HCT116 (cell line): ENCODE results near the gene OR6X1. TPM values are rescaled to one million over a fixed set of nuclear protein-coding genes. Genes with fewer than 3 reads are reported as not detected.

Experiments used
- ATAC-seq: fragments of 200-7000 bp; cut with Tn5 transposase; 2 replicates; pipeline ENCODE4 v1.9.1; 2020; ENCODE audit warnings: mild to moderate bottlenecking, moderate library complexity
- BruUV-seq: library from RNA; stranded (reverse); fragments of 400-500 nt; replicated peaks from 2 replicates; lab custom pipeline; 2021; lab: Mats Ljungman, UMichigan
- CTCF ChIA-PET: fragments of 300-600 bp; sonication (Branson Sonifier 250); formaldehyde crosslinking; loops from one replicate; lab custom pipeline; 2021; ENCODE audit warnings: antibody characterized with exemption; lab: Charles Lee
- POLR2A ChIA-PET: fragments of 300-600, 350-600 bp; sonication (Branson Sonifier 250); formaldehyde crosslinking; loops from one replicate; lab custom pipeline; 2021; ENCODE audit warnings: antibody characterized with exemption; lab: Charles Lee
- RAD21 ChIA-PET, 2 experiments: fragments of 300-600 bp; sonication (Branson Sonifier 250); formaldehyde crosslinking; loops; one replicate each; lab custom pipeline; 2023; ENCODE audit warnings: low total read pairs in 2 of 2; ENCODE audit not compliant: uncharacterized antibody in 2 of 2, unreplicated experiment in 2 of 2, low non-redundant PET in 1 of 2; lab: Charles Lee
- DNase-seq: peaks from one replicate; pipeline ENCODE4 v3.0.0-alpha.2; 2010; ENCODE audit warnings: low read depth, low spot score
- H2AFZ ChIP-seq: fragments of 200-600 bp; shearing (Covaris generic), sonication (generic); 2 replicates; pipeline ENCODE4 v1.6.1; 2017; ENCODE audit warnings: low read depth, mixed run types, mixed read lengths, antibody characterized with exemption, low read length; ENCODE audit not compliant: poor library complexity, severe bottlenecking
- H3K27ac ChIP-seq: 2 replicates; pipeline ENCODE4 v1.5.1; 2012; ENCODE audit warnings: low read depth, low read length
- H3K27me3 ChIP-seq: fragments of 200-600 bp; sonication (generic); 2 replicates; pipeline ENCODE4 v1.6.1; 2016; ENCODE audit warnings: mixed run types, low read length, mixed read lengths; ENCODE audit not compliant: insufficient read depth
- H3K36me3 ChIP-seq, 2 experiments: fragments of 200-500 bp in 1 of 2; fragments of 200-600 bp in 1 of 2; sonication (Bioruptor generic) in 1 of 2; sonication (generic) in 1 of 2; 2 replicates each; pipeline versions ENCODE4 v1.5.1 to v1.6.1; 2014 to 2016; ENCODE audit warnings: low read length in 2 of 2, inconsistent platforms in 1 of 2, mixed read lengths in 1 of 2, mixed run types in 1 of 2; ENCODE audit not compliant: insufficient read depth in 2 of 2, control insufficient read depth in 1 of 2
- H3K4me1 ChIP-seq, 2 experiments: fragments of 200-600 bp in 1 of 2; sonication (generic) in 1 of 2; 2 replicates each; pipeline versions ENCODE4 v1.5.1 to v1.6.1; 2012 to 2017; ENCODE audit warnings: low read length in 2 of 2, inconsistent platforms in 1 of 2, mild to moderate bottlenecking in 1 of 2, mixed read lengths in 1 of 2, mixed run types in 1 of 2, moderate library complexity in 1 of 2; ENCODE audit not compliant: insufficient read depth in 2 of 2, control insufficient read depth in 1 of 2
- H3K4me2 ChIP-seq: fragments of 200-600 bp; sonication (generic); 2 replicates; pipeline ENCODE4 v1.6.1; 2017; ENCODE audit warnings: mixed run types, low read length, mixed read lengths
- H3K4me3 ChIP-seq, 2 experiments: fragments of 200-600 bp in 1 of 2; sonication (generic) in 1 of 2; replicated peaks in 1 of 2; 2 replicates each; pipeline ENCODE4 v1.5.1; 2011 to 2016; ENCODE audit warnings: low read length in 2 of 2, control low read depth in 1 of 2, low read depth in 1 of 2, mild to moderate bottlenecking in 1 of 2, mixed read lengths in 1 of 2, mixed run types in 1 of 2
- H3K79me2 ChIP-seq: fragments of 200-600 bp; sonication (generic); 2 replicates; pipeline ENCODE4 v1.6.1; 2017; ENCODE audit warnings: mild to moderate bottlenecking, mixed run types, low read length, moderate library complexity, mixed read lengths; ENCODE audit not compliant: insufficient read depth
- H3K9ac ChIP-seq: fragments of 200-600 bp; sonication (generic); 2 replicates; pipeline ENCODE4 v1.6.1; 2016; ENCODE audit warnings: low read length, mixed read lengths
- H3K9me2 ChIP-seq: fragments of 200-600 bp; sonication (generic), shearing (Covaris generic); 2 replicates; pipeline ENCODE4 v1.6.1; 2017; ENCODE audit warnings: mixed run types, mild to moderate bottlenecking, moderate library complexity; ENCODE audit not compliant: insufficient read depth
- H3K9me3 ChIP-seq, 2 experiments: fragments of 200-500 bp in 1 of 2; fragments of 200-600 bp in 1 of 2; sonication (Bioruptor generic) in 1 of 2; sonication (generic) in 1 of 2; 2 replicates each; pipeline ENCODE4 v1.6.1; 2014 to 2017; ENCODE audit warnings: low read length in 2 of 2, mixed read lengths in 2 of 2, inconsistent platforms in 1 of 2, low read depth in 1 of 2, mild to moderate bottlenecking in 1 of 2, mixed run types in 1 of 2, moderate library complexity in 1 of 2; ENCODE audit not compliant: control insufficient read depth in 1 of 2, insufficient read depth in 1 of 2
- H4K20me1 ChIP-seq: fragments of 200-600 bp; sonication (generic), shearing (Covaris generic); 2 replicates; pipeline ENCODE4 v1.6.1; 2017; ENCODE audit warnings: mixed run types, mild to moderate bottlenecking, moderate library complexity; ENCODE audit not compliant: insufficient read depth
- ATF3 ChIP-seq: IDR thresholded peaks from 2 replicates; pipeline ENCODE4 v1.6.1; 2012
- ELF1 ChIP-seq: IDR thresholded peaks from 2 replicates; pipeline ENCODE4 v1.6.1; 2012; ENCODE audit warnings: low read depth, borderline replicate concordance
- EZH2phosphoT487 ChIP-seq: fragments of 200-600 bp; IDR thresholded peaks from 2 replicates; pipeline ENCODE4 v1.6.1; 2018; ENCODE audit warnings: antibody characterized with exemption, borderline replicate concordance
- RAD21 ChIP-seq: IDR thresholded peaks from 2 replicates; pipeline ENCODE4 v1.6.1; 2012; ENCODE audit warnings: low read depth, mild to moderate bottlenecking
- SIN3A ChIP-seq: IDR thresholded peaks from 2 replicates; pipeline ENCODE4 v1.6.1; 2012; ENCODE audit warnings: low read depth
- SP1 ChIP-seq: IDR thresholded peaks from 2 replicates; pipeline ENCODE4 v1.6.1; 2012; ENCODE audit warnings: low read depth
- SRF ChIP-seq: IDR thresholded peaks from 2 replicates; pipeline ENCODE4 v1.6.1; 2012; ENCODE audit warnings: low read depth
- YY1 ChIP-seq: IDR thresholded peaks from 2 replicates; pipeline ENCODE4 v1.6.1; 2011; ENCODE audit warnings: low read length, low read depth, moderate library complexity, mild to moderate bottlenecking; ENCODE audit not compliant: insufficient replicate concordance; ENCODE audit errors: extremely low read depth
- ZBTB33 ChIP-seq: IDR thresholded peaks from 2 replicates; pipeline ENCODE4 v1.6.1; 2011; ENCODE audit warnings: mild to moderate bottlenecking, low read length, moderate library complexity; ENCODE audit not compliant: insufficient replicate concordance; ENCODE audit errors: extremely low read depth
- ZNF274 ChIP-seq: fragments of 200-500 bp; sonication (Bioruptor generic); IDR thresholded peaks from 2 replicates; pipeline ENCODE4 v1.6.1; 2014; ENCODE audit warnings: mild to moderate bottlenecking, low read depth, low read length, inconsistent platforms
- intact Hi-C: fragments of 100-400 bp; cut with micrococcal nuclease; formaldehyde crosslinking; loops from 2 replicates; pipeline ENCODE4 v1.10.0; 2022
- total RNA-seq: library from RNA; stranded (reverse); gene quantifications from one replicate; pipeline ENCODE4 v1.2.1, GENCODE V29; 2021; ENCODE audit not compliant: unreplicated experiment

The OR6X1 gene
- total RNA-seq, 1 experiment from 2014 or later = not detected

- BruUV-seq = no TSS peak
- CTCF ChIA-PET = no interaction called here
- H3K9ac ChIP-seq = no peak overlapping the region
Observed at GRCh38 chr11:123729602-123730001, 24.7 kb downstream of the OR6X1 start.

More at GRCh38 chr11:123729602-123730001, 24.7 kb downstream of the OR6X1 start:
- RAD21 ChIA-PET = no interaction called here
- H3K4me1 ChIP-seq = no peaks in the 10 kb centered on the region
- no peak for TF ChIP-seq SIN3A
- TF ChIP-seq ZNF274 = no peak
- TF ChIP-seq SP1 = no peak
- no peak for TF ChIP-seq RAD21
- no peak for TF ChIP-seq SRF
- TF ChIP-seq YY1 = no peak
- no peak for TF ChIP-seq ATF3
- TF ChIP-seq EZH2phosphoT487 = no peak
- no peak for TF ChIP-seq ZBTB33
- no peak for TF ChIP-seq ELF1
- TF ChIP-seq, all 23 proteins: peak for 0
- no peak overlapping the region for H3K4me2 ChIP-seq
- no peak overlapping the region for H2AFZ ChIP-seq
- no peaks in the 10 kb centered on the region for H3K27me3 ChIP-seq
- H3K36me3 ChIP-seq = peaks cover 36 to 53% of the 10 kb centered on the region in 2 experiments
- ATAC-seq (no peak), DNase-seq (no peak)
- intact Hi-C loops = no loop called here
- H3K79me2 ChIP-seq = peaks cover 28% of the 10 kb centered on the region
- no peak overlapping the region for H3K4me3 ChIP-seq
- no peak overlapping the region for H3K27ac ChIP-seq
- no peaks in the 10 kb centered on the region for H3K9me3 ChIP-seq
- H3K9me2 ChIP-seq = no peaks in the 10 kb centered on the region
- POLR2A ChIA-PET = no interaction called here
- 0 out of 2 replicates have a peak, but pooled peaks cover 3% of the 10 kb centered on the region for H4K20me1 ChIP-seq
